SU-DHL-6 (cell line): ENCODE data around the gene CLTCL1.

ENCODE experiments used
- H2AFZ ChIP-seq: fragments of 200-600 bp; sonication (generic); 2 replicates; pipeline ENCODE4 v1.6.1; 2014; ENCODE audit warnings: low read depth, mild to moderate bottlenecking, moderate library complexity, mixed read lengths, antibody characterized with exemption, low read length; ENCODE audit not compliant: severe bottlenecking
- H3F3A ChIP-seq: fragments of 200-600 bp; shearing (Covaris generic); 2 replicates; pipeline ENCODE4 v1.6.0; 2016; ENCODE audit warnings: antibody characterized with exemption, mild to moderate bottlenecking; ENCODE audit not compliant: insufficient read depth
- H3K27ac ChIP-seq: fragments of 200-600 bp; sonication (generic); 2 replicates; pipeline ENCODE4 v1.5.1; 2016; ENCODE audit warnings: low read depth, mild to moderate bottlenecking, low read length, moderate library complexity, mixed read lengths
- H3K27me3 ChIP-seq: fragments of 200-600 bp; sonication (generic), shearing (Covaris generic); 2 replicates; pipeline ENCODE4 v1.6.0; 2014; ENCODE audit warnings: mild to moderate bottlenecking, low read length
- H3K36me3 ChIP-seq: fragments of 200-600 bp; sonication (generic); 2 replicates; pipeline ENCODE4 v1.6.1; 2014; ENCODE audit warnings: mild to moderate bottlenecking, low read length, mixed read lengths
- H3K4me2 ChIP-seq: fragments of 300-600, 200-600 bp; shearing (Covaris generic), sonication (generic); 2 replicates; pipeline ENCODE4 v1.6.0; 2014; ENCODE audit warnings: low read length, low read depth, mild to moderate bottlenecking; ENCODE audit not compliant: poor library complexity, severe bottlenecking
- H3K4me3 ChIP-seq: fragments of 200-600 bp; sonication (generic); 2 replicates; pipeline ENCODE4 v1.5.1; 2014; ENCODE audit warnings: antibody characterized with exemption, low read length, mild to moderate bottlenecking, mixed read lengths; ENCODE audit not compliant: insufficient read depth, poor library complexity, severe bottlenecking
- H3K79me2 ChIP-seq: fragments of 200-600 bp; sonication (generic); 2 replicates; pipeline ENCODE4 v1.6.1; 2014; ENCODE audit warnings: mild to moderate bottlenecking, low read length, moderate library complexity; ENCODE audit not compliant: insufficient read depth
- H3K9ac ChIP-seq: fragments of 200-600 bp; sonication (generic); 2 replicates; pipeline ENCODE4 v1.7.0; 2014; ENCODE audit warnings: mild to moderate bottlenecking, low read length
- H3K9me2 ChIP-seq: fragments of 200-600 bp; sonication (generic); replicated peaks from 2 replicates; pipeline ENCODE4 v1.6.1; 2014; ENCODE audit warnings: low read length; ENCODE audit not compliant: insufficient read depth
- H3K9me3 ChIP-seq: fragments of 200-600 bp; sonication (generic); 2 replicates; pipeline ENCODE4 v1.6.1; 2014; ENCODE audit warnings: low read length, mixed read lengths; ENCODE audit not compliant: insufficient read depth
- H4K20me1 ChIP-seq: fragments of 200-600 bp; sonication (generic); 2 replicates; pipeline ENCODE4 v1.6.1; 2014; ENCODE audit warnings: low read depth, mild to moderate bottlenecking, antibody characterized with exemption, low read length, moderate library complexity, mixed read lengths
- EZH2phosphoT487 ChIP-seq: fragments of 200-600 bp; sonication (generic), shearing (Covaris generic); conservative IDR thresholded peaks from 2 replicates; pipeline ENCODE4 v1.6.1; 2018; ENCODE audit warnings: mild to moderate bottlenecking, antibody characterized with exemption, low read length, moderate library complexity, mixed read lengths
- TF ChIP-seq, protein P1 (sequence below): fragments of 200-600 bp; sonication (generic); IDR thresholded peaks from one replicate; pipeline ENCODE4 v1.5.1; 2017; ENCODE audit warnings: antibody characterized with exemption, mild to moderate bottlenecking, low read length, moderate library complexity; ENCODE audit not compliant: insufficient read depth, poor library complexity, severe bottlenecking

CLTCL1 gene

GRCh38 chr22:19225560-19225959, 66.0 kb downstream of the CLTCL1 start:
- H3K4me2 ChIP-seq: no peak overlapping the region
- no peak overlapping the region for H3K4me3 ChIP-seq
- H3K27me3 ChIP-seq: no peaks in the 10 kb centered on the region
- no peak overlapping the region for H3K27ac ChIP-seq
- no peak overlapping the region for H3K9ac ChIP-seq
- H3K9me3 ChIP-seq: no peaks in the 10 kb centered on the region
- H3K36me3 ChIP-seq: no peaks in the 10 kb centered on the region
- no peaks in the 10 kb centered on the region for H3K9me2 ChIP-seq
- no peak overlapping the region for H2AFZ ChIP-seq
- no peaks in the 10 kb centered on the region for H3K79me2 ChIP-seq
- TF ChIP-seq, protein P1, sequence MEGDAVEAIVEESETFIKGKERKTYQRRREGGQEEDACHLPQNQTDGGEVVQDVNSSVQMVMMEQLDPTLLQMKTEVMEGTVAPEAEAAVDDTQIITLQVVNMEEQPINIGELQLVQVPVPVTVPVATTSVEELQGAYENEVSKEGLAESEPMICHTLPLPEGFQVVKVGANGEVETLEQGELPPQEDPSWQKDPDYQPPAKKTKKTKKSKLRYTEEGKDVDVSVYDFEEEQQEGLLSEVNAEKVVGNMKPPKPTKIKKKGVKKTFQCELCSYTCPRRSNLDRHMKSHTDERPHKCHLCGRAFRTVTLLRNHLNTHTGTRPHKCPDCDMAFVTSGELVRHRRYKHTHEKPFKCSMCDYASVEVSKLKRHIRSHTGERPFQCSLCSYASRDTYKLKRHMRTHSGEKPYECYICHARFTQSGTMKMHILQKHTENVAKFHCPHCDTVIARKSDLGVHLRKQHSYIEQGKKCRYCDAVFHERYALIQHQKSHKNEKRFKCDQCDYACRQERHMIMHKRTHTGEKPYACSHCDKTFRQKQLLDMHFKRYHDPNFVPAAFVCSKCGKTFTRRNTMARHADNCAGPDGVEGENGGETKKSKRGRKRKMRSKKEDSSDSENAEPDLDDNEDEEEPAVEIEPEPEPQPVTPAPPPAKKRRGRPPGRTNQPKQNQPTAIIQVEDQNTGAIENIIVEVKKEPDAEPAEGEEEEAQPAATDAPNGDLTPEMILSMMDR: no peak
- TF ChIP-seq EZH2phosphoT487: no peak
- H4K20me1 ChIP-seq: no peaks in the 10 kb centered on the region
- no peaks in the 10 kb centered on the region for H3F3A ChIP-seq

DNA sequence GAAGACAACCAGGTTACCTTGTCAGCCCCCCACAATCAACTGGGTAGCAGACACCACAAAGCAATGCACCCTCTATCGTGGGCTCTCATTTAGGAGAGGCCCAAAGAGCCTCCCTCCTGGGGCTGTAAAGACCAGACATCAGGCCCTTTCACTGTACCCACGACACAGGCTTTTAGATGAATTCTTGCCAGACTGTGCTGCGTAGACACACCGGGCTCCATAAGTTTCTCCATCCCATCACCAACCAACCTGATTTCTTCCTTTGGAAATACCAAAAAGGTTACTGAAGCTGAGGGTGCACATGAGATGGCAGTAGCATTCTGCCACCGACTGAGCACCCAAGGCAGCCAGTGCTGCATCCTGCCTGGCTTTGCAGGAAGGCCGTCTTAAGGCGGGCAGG, 66.5 kb downstream of the CLTCL1 start:
- TF ChIP-seq EZH2phosphoT487: no peak
- TF ChIP-seq, protein P1: no peak
- Histone ChIP-seq H3F3A (no peaks in the 10 kb centered on the region), H4K20me1 (no peaks in the 10 kb centered on the region), H3K4me3 (no peak overlapping the region), H3K36me3 (no peaks in the 10 kb centered on the region), H3K79me2 (no peaks in the 10 kb centered on the region), H3K9me2 (no peaks in the 10 kb centered on the region), H3K27me3 (no peaks in the 10 kb centered on the region), H3K9ac (no peak overlapping the region), H2AFZ (no peak overlapping the region), H3K27ac (no peak overlapping the region), H3K9me3 (no peaks in the 10 kb centered on the region), H3K4me2 (no peak overlapping the region)

GRCh38 chr22:19224557-19224956, 67.0 kb downstream of the CLTCL1 start:
- no peak overlapping the region for H3K4me2 ChIP-seq
- no peaks in the 10 kb centered on the region for H3K36me3 ChIP-seq
- no peak overlapping the region for H3K4me3 ChIP-seq
- no peaks in the 10 kb centered on the region for H3K9me2 ChIP-seq
- H4K20me1 ChIP-seq: no peaks in the 10 kb centered on the region
- H2AFZ ChIP-seq: no peak overlapping the region
- no peak overlapping the region for H3K27ac ChIP-seq
- no peak for TF ChIP-seq EZH2phosphoT487
- TF ChIP-seq, protein P1: no peak
- H3K27me3 ChIP-seq: no peaks in the 10 kb centered on the region
- no peak overlapping the region for H3K9ac ChIP-seq
- no peaks in the 10 kb centered on the region for H3K9me3 ChIP-seq
- no peaks in the 10 kb centered on the region for H3K79me2 ChIP-seq
- no peaks in the 10 kb centered on the region for H3F3A ChIP-seq
